ENCODE measurements around the gene JMJD6.

GRCh38 chr17:76670718-76671122, 55.7 kb downstream of the JMJD6 start:
- TF ChIP-seq SIN3A (IDR thresholded peaks at IDR 0.05; ENCODE audit: borderline replicate concordance, insufficient read depth, low read length) (no peak), POLR2AphosphoS5 (IDR thresholded peaks at IDR 0.05; ENCODE audit: low read depth, low read length) (no peak), REST (IDR thresholded peaks at IDR 0.05; ENCODE audit: insufficient read depth in 1 of 2, low read depth in 2 of 2, low read length in 2 of 2) (no peak), TAF1 (IDR thresholded peaks at IDR 0.05; ENCODE audit: borderline replicate concordance, insufficient read depth, low read length) (no peak)
